ENCODE results near the gene CRLF1. TPM values are rescaled to one million over a fixed set of nuclear protein-coding genes. Genes with fewer than 3 reads are reported as not detected.
"Not testable (repeated sequence)": the region's sequence is repeated elsewhere in the genome, so short reads cannot be mapped to it uniquely, and the experiment has no call there.

CRLF1 gene
- total RNA-seq, 1 experiment from 2014 or later, result 0.40 TPM

DNA sequence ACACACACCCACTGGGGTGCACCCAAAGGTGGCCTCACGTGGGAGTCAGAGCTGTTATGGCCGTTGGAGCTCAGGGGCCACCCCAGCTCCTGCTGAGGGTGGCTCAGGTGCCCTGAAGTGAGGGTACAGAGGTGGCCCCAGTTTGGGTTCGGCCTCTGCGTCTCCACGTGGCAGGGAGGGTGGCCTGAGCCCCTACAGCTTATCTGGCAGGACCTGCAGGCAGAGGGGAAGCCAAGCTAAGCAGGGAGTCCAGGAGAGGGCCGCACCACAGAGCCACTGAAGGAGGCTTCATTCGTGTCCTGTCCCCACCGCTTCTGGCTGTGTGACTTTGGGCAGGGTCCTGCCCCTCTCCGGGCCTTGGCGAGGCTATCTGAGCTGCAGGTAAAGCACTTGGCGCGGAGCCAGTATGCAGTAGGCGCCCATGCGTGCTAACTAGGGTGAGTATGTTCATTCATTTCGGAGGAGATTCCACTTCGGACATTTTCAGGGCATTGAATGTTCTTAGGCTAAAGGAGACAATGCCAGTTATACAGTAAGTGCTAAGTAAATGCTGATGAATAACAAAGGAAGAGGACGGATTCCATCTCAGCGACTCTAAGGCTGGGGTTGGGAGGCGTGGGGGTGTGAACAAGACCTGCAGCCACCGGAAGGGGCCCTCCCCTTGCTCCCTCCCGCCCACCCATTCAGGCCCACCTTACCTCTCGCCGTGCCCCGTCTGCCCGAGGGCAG, 13.1 kb downstream of the CRLF1 start:
- no peak for DNase-seq (ENCODE audit: low read depth)

DNA sequence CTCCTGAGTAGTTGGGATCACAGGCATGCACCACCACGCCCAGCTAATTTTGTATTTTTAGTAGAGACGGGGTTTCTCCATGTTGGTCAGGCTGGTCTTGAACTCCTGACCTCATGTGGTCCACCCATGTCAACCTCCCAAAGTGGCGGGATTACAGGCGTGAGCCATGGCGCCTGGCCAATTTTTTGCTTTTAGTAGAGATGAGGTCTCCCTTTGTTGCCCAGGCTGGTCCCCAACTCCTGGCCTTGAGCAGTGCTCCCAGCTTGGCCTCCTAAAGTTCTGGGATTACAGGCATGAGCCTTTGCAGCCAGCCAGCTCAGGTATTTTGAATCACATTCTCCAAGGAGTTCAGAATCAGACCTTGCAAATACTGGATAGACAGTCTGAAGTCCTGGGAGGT, 13.9 kb downstream of the CRLF1 start:
- DNase-seq (ENCODE audit: low read depth), result not testable (repeated sequence)

GRCh38 chr19:18591735-18592385, 14.7 kb downstream of the CRLF1 start:
- no peak for DNase-seq (ENCODE audit: low read depth)

DNA sequence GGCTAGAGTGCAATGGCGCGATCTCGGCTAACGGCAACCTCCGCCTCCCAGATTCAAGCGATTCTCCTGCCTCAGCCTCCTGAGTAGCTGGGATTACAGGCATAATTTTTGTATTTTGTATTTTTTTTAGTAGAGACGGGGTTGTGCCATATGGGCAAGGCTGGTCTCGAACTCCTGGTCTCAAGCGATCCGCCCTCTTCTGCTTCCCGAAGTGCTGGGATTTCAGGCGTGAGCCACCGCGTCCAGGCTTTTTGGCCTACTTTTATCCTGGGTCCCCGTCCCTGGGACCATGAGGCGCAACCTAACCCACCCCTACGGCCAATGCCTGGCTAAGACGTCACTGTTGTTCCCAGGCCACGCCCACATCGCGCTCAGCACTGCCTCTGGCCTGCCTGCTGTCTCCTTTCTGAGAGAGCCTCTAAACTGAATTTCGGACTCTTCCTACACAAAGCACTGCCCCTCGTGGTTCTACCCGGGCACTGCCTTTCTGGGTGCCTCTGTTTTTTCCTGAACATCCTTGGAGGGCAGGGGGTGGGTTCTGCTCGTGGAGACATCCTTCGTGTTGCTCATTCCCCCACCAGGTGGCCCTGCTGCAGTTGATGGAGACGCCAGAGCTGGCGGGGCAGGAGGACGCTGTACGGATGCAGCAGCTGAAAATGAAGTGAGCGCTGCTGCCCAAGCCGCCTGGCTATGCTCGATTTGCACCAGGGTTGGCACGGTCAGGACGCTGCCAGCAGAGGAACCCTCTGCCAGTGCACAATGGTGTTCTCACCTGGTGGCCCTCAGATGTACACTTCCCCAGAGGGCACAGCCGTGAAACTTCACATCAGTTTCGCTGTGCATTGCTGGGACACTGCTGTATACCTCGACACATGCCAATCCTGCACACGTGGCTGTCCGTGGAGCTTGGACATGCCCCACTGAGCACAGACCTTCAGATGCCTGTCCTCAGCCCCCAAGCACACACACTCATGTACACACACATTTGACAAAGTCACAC, 16.0 kb downstream of the CRLF1 start:
- DNase-seq (ENCODE audit: low read depth), result no peak

DNA sequence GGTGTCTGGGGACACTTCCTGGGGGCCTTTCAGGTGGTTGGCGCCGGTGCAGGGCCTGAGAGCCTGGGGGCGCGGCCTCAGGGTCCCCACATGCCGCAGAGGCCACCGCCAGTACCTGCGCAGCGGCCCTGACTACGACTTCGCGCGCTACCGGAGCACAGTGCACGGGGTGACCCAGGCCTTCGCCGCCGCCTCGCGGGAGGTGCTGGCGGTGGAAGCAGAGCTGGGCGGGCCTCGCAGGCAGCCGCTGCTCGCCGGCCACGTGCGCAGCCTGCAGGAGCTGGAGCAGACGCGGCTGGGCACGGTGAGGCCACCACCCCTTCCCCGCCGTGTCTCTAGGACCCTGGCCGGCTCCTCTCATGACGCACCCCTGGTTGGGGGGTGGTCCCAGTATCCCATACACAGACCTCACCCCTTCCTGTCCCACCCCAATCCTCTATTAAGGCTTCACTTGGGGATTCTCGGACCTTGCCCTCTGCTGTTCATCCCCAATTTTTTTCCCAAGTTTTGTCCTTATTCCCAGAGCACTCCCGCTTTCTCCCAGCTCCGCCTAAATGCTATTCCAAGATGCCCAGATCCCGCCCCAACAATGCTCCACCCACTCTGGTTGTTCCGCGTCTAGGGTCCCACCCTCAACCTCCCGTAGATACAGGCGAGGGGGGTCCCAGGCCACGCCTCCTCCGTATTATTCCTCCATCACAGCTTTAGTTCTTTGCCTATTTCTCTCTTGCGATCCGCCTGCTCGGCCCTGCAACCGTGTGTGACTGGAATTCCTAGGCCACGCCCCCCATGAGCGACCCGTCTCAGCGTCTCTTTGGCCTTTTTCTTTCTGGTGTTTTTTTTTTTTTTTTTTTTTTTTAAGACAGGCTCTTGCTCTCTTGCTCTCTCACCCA, 17.0 kb downstream of the CRLF1 start:
- DNase-seq (ENCODE audit: low read depth), result peak; percentile 79

DNA sequence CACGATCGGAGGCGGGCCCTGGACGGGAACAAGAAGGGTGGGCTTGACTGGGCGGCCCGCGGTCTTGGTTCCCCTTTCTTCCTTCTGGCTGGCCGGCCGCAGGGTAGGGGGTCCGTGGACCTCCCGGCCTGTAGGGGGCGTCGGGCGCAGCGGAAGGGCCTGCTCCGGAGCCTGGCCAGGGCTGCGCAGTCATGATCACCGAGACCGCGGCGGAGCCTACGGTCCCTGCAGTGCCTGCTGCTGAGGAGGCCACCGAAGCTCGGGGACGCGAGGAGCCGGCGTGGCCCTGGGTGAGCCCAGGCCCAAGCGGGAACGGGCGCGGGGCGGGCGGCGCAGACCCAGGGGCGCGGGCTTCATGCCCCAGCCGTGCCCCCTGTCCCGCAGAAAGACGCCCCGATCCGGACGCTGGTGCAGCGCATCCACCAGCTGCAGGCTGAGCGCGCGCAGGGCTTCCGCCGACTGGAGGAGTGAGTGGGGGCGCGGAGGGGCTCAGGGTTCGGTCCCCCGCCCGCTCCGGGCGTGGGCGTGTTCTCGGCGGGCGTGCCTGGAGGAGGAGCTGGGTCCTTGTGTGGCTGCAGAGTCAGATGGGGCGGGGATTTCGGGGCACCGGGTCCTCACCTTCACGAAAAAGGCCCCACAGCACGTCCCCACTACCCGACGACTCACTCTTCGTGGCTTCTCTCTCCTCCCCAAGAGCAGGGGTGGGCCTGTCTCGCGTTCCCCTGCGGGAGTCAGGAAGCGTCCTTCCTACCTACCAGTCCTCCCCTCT, 17.8 kb downstream of the CRLF1 start, which contains the start of gene REX1BD:
TSS of gene REX1BD (plus strand) at position 188 of the 769 bp plus-strand sequence. CDS start at position 192, 4 bp downstream.
- DNase-seq (ENCODE audit: low read depth), result peak; percentile 88

DNA sequence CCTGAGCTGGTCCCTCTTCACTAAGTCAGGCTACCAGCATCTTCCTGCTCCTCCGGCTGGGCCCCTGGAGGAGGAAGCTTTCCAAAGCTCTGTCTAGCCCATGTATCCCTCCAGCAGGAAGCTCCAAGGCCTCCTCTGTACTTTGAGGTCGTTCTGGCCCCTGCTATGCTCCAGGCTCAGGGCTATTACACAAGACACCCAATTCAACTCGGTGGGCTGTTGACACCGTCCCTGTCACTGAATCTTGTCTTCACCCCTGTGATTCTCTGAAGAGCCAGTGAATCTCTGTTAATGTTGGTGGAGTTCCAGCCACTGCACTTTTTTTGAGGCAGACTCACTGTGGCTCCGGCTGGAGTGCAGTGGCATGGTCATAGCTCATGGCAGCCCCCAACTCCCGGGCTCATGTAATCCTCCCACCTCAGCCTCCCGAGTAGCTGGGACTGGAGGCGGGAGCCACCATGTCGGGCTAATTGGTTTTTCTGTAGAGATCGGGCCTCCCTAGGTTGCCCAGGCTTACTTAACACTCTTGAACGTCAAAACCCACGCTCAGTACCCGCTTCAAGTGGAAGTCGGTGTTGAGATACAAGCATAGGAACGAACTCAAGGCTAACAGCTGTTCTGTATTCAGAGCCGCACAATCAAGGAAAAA, 18.5 kb downstream of the CRLF1 start:
- no peak for DNase-seq (ENCODE audit: low read depth)

- DNase-seq (ENCODE audit: low read depth), result no peak
Measured at GRCh38 chr19:18587561-18587960, 19.0 kb downstream of the CRLF1 start.

DNA sequence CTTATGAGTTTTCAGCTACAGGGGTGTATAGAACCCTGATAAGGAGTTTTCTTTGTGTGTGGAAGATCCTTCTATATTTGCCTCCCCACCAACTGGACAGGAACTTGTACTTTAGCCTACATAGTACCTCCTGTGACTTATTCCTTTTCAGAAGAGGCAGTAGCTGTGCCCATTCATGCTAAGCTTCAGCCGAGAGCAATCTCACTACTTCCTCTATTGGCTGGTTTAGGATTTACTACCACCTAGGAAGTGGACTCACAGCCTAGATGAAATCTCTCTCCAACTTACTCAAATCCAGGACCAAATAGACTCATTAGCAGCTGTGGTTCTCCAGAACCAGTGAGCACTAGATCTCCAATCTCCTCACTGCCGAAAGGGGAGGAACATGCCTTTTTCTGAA, 20.3 kb downstream of the CRLF1 start:
- no peak for DNase-seq (ENCODE audit: low read depth)

GRCh38 chr19:18580311-18580710, 26.3 kb downstream of the CRLF1 start:
- DNase-seq (ENCODE audit: low read depth), result no peak

DNA sequence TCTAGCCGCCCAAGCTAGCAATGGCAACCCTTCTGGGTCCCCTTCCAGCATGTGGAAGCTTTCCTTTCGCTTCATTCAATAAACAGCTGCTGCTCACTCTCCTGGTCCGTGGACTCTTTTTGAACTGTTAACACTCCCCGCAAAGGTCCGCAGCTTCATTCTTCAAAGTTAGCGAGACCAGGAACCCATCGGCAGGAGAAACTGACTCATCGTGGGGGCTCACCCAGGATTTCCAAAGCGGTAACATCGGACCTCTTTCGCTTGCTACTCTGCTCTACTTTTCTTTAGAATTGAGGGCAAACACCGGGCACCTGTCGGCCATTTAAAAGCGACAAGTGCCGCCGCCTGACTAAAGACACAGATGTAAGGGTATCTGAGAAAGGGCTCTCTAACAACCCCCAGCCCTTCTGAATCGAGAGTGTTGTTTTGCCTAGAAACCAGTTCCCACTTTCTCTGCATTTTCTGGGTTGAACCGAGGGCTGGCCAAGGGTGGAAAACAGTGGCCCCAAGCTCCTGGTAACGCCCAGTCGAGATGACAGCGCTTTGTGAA, 29.2 kb downstream of the CRLF1 start:
- no peak for DNase-seq (ENCODE audit: low read depth)

GRCh38 chr19:18576383-18576782, 30.2 kb downstream of the CRLF1 start:
- DNase-seq (ENCODE audit: low read depth), result no peak

- DNase-seq (ENCODE audit: low read depth), result no peak
Measured at GRCh38 chr19:18574691-18575291, 31.8 kb downstream of the CRLF1 start.

DNA sequence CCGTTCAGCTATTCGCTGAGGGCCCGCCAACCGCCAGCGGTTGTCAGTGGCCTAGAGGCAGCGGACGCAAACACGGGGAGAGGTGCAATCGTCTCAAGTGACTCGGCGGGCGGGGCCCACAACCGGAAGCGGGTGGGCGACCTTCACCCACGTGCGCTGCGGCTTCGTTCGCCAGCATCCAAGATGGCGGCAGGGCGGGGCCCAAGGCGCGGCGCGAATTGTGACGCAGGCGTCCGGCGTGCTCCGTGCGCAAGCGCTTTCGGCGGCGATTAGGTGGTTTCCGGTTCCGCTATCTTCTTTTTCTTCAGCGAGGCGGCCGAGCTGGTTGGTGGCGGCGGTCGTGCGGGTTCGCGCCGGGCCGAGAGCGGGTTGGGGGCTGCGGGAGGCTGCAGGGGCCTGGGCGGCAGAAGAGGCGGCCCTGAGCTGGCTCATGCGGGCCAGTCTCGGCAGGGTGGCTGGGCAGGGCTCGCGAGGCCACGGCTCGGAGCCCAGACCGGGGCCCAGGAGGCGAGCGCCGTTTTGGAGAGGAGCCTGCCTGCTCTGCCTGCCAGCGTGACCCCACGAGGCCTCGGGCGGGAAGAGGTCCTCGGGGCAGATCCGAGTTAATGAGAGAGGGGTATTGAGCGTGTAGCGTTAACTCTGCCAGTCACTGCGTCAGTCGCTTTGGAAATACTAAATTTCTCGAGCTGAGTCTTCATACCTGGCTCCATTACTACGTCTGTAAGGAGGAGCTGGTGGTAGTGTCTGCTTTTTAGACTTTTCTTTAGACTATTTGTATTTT, 34.8 kb downstream of the CRLF1 start, which contains the start of gene UBA52:
TSS of gene UBA52 (plus strand) at position 294 of the 781 bp plus-strand sequence. CDS start 1,444 bp downstream, outside the sequence.
- peak; percentile 99 for DNase-seq (ENCODE audit: low read depth)

DNA sequence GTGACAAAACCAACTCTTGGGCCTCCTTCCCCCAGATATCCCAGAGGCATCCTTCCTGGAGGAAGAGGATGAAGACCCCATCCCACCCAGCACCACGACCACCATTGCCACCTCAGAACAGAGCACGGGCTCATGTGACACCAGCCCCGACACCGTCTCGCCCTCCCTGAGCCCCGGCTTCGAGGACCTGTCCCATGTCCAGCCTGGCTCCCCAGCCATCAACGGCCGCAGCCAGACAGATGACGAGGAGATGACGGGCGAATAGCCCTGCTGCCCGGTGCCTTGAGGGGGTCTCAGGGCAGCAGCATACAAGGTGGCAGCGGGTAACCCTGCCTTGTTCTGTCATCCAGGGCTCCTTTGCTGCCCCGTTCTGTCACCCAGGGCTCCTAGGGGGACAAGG, 38.2 kb downstream of the CRLF1 start:
- no peak for DNase-seq (ENCODE audit: low read depth)

- DNase-seq (ENCODE audit: low read depth), result no peak
Measured at GRCh38 chr19:18566953-18567352, 39.6 kb downstream of the CRLF1 start.

DNA sequence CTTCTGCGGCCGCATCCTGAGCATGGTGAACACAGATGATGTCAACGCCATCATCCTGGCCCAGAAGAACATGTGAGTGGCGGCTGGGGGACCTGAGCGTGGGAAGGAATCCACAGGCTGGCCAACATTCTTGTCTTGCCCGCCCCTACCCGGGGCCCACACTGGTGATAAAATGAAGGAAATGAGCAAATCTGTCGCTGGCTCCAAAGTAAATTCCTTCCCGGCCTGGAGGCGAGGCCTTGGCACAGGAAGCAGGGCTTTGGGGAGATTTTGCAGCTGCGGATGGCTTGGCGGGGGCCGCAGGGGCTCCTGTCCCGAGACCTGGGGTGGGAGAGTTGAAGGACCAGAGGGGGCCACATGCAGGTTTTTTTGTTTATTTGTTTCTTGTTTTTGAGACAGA, 44.5 kb downstream of the CRLF1 start:
- no peak for DNase-seq (ENCODE audit: low read depth)

GRCh38 chr19:18559685-18560084, 46.9 kb downstream of the CRLF1 start:
- no peak for DNase-seq (ENCODE audit: low read depth)

All from Daoy (cell line).